Caco-2 (cell line): Measurements from ENCODE around the gene P2RX1. TPM values are rescaled to one million over a fixed set of nuclear protein-coding genes. Genes with fewer than 3 reads are reported as not detected.

Experiments
- BruUV-seq: library from RNA; stranded (reverse); fragments of 400-500 nt; replicated peaks from 2 replicates; lab custom pipeline; 2021; lab: Mats Ljungman, UMichigan
- CTCF ChIA-PET: fragments of 300-600 bp; sonication (Branson Sonifier 250); formaldehyde crosslinking; loops from one replicate; lab custom pipeline; 2022; ENCODE audit warnings: antibody characterized with exemption; lab: Charles Lee
- POLR2A ChIA-PET: fragments of 300-600 bp; sonication (Branson Sonifier 250); formaldehyde crosslinking; loops from one replicate; lab custom pipeline; 2022; ENCODE audit warnings: antibody characterized with exemption; lab: Charles Lee
- DNase-seq, 2 experiments: peaks; one replicate each; pipeline versions ENCODE4 v3.0.0 to v3.0.0-alpha.2; 2020 to 2022
- H3K27me3 ChIP-seq: replicated peaks from 2 replicates; pipeline ENCODE4 v1.6.0; 2011; ENCODE audit warnings: low read length; ENCODE audit not compliant: control insufficient read depth, insufficient read depth
- H3K36me3 ChIP-seq: 2 replicates; pipeline ENCODE4 v1.5.1; 2011; ENCODE audit warnings: low read length; ENCODE audit not compliant: control insufficient read depth, insufficient read depth
- H3K4me1 ChIP-seq: fragments of 250-450 bp; sonication (Bioruptor Pico); 2 replicates; pipeline ENCODE4 v1.5.1; 2020; ENCODE audit warnings: mild to moderate bottlenecking
- H3K4me3 ChIP-seq: 2 replicates; pipeline ENCODE4 v1.5.1; 2011; ENCODE audit warnings: low read depth, mild to moderate bottlenecking, control low read depth, low read length
- H3K9me3 ChIP-seq: fragments of 250-450 bp; sonication (Bioruptor Pico); 2 replicates; pipeline ENCODE4 v1.5.1; 2020; ENCODE audit warnings: mild to moderate bottlenecking, moderate library complexity
- H3K27ac Mint-ChIP-seq: one replicate; pipeline ENCODE4 v1.8.0; 2022; ENCODE audit warnings: mixed read lengths; ENCODE audit not compliant: unreplicated experiment
- H3K27me3 Mint-ChIP-seq: one replicate; pipeline ENCODE4 v1.8.0; 2022; ENCODE audit warnings: mixed read lengths; ENCODE audit not compliant: insufficient read depth, unreplicated experiment
- H3K36me3 Mint-ChIP-seq: one replicate; pipeline ENCODE4 v1.8.0; 2022; ENCODE audit warnings: mild to moderate bottlenecking, mixed read lengths; ENCODE audit not compliant: insufficient read depth, unreplicated experiment
- H3K4me1 Mint-ChIP-seq: one replicate; pipeline ENCODE4 v1.8.0; 2022; ENCODE audit warnings: low read depth, mixed read lengths; ENCODE audit not compliant: unreplicated experiment
- H3K4me3 Mint-ChIP-seq: one replicate; pipeline ENCODE4 v1.8.0; 2022; ENCODE audit warnings: mild to moderate bottlenecking, moderate library complexity, mixed read lengths; ENCODE audit not compliant: unreplicated experiment
- H3K9me3 Mint-ChIP-seq: one replicate; pipeline ENCODE4 v1.8.0; 2022; ENCODE audit warnings: mixed read lengths; ENCODE audit not compliant: unreplicated experiment
- intact Hi-C: fragments of 100-400 bp; cut with micrococcal nuclease; formaldehyde crosslinking; loops from one replicate; pipeline ENCODE4 v1.10.0; 2022; ENCODE audit not compliant: unreplicated experiment
- total RNA-seq: library from RNA; stranded (reverse); gene quantifications from 2 replicates; pipeline ENCODE4 v1.2.3, GENCODE V29; 2022
- TF ChIP-seq, protein P1 (sequence below), 2 experiments: fragments of 200-600 bp in 1 of 2; IDR thresholded peaks; 1 replicate in 1 of 2; 2 replicates in 1 of 2; pipeline versions ENCODE4 v1.5.1 to v1.8.0; 2011 to 2022; ENCODE audit warnings: antibody characterized with exemption in 1 of 2, control low read depth in 1 of 2, inconsistent platforms in 1 of 2, low read depth in 1 of 2, low read length in 1 of 2, mild to moderate bottlenecking in 1 of 2, moderate library complexity in 1 of 2; ENCODE audit not compliant: insufficient read depth in 1 of 2, severe bottlenecking in 1 of 2, unreplicated experiment in 1 of 2

The P2RX1 gene
- total RNA-seq, 1 experiment from 2014 or later: 0.23 TPM

DNA sequence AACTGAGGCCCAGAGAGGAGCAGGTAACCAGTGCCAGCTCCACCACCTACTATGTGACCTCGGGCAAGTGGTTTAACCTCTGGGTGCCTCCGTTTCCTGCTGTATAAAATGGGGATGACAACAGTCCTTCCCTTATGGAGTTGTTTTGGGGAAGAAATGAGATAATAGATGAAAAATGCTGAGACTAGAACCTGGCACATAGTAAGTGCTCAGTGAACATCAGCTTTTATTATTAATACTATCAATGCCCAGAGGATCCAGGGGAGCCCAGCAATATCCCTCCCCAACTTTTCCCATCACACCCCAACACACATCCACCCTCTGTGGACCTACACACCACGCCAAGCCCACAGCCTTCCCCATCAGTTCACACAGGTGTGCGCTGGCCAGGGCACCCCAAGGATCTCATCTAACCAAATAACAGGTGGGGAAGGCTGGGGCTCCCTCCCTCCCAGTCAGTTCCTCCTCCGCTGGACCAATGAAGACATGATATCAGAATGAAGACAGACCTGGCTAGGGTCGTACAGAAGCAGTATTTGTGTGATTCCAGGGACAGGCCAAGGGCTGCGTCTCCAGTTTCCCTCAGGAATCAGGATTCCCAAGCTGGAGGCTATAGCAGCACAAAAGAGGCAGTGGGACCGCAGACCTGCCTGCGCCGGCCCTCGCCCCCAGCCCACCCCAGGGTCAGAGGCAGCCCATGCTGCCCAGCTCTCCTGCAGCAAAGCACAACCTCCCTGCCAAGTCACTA lies 46.1 kb upstream of the P2RX1 start:
- TSS peak; percentile 22 for BruUV-seq
- Histone ChIP-seq H3K27me3 (no peaks in the 10 kb centered on the region), H3K36me3 (no peaks in the 10 kb centered on the region), H3K9me3 (no peaks in the 10 kb centered on the region), H3K4me1 (peaks cover 10% of the 10 kb centered on the region), H3K4me3 (no peak overlapping the region)
- Mint-ChIP-seq H3K27me3 (no peaks in the 10 kb centered on the region), H3K36me3 (no peaks in the 10 kb centered on the region), H3K4me1 (peaks cover 7% of the 10 kb centered on the region), H3K9me3 (no peaks in the 10 kb centered on the region), H3K27ac (no peak overlapping the region), H3K4me3 (no peak overlapping the region)
- DNase-seq: no peak
- intact Hi-C loops: no loop called here
- ChIA-PET CTCF (no interaction called here), POLR2A (no interaction called here)
- TF ChIP-seq, protein P1, sequence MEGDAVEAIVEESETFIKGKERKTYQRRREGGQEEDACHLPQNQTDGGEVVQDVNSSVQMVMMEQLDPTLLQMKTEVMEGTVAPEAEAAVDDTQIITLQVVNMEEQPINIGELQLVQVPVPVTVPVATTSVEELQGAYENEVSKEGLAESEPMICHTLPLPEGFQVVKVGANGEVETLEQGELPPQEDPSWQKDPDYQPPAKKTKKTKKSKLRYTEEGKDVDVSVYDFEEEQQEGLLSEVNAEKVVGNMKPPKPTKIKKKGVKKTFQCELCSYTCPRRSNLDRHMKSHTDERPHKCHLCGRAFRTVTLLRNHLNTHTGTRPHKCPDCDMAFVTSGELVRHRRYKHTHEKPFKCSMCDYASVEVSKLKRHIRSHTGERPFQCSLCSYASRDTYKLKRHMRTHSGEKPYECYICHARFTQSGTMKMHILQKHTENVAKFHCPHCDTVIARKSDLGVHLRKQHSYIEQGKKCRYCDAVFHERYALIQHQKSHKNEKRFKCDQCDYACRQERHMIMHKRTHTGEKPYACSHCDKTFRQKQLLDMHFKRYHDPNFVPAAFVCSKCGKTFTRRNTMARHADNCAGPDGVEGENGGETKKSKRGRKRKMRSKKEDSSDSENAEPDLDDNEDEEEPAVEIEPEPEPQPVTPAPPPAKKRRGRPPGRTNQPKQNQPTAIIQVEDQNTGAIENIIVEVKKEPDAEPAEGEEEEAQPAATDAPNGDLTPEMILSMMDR (IDR thresholded peaks at IDR 0.05; ENCODE audit: insufficient read depth in 1 of 2, low read depth in 1 of 2, low read length in 1 of 2, severe bottlenecking in 1 of 2, unreplicated experiment in 1 of 2): no peak

DNA sequence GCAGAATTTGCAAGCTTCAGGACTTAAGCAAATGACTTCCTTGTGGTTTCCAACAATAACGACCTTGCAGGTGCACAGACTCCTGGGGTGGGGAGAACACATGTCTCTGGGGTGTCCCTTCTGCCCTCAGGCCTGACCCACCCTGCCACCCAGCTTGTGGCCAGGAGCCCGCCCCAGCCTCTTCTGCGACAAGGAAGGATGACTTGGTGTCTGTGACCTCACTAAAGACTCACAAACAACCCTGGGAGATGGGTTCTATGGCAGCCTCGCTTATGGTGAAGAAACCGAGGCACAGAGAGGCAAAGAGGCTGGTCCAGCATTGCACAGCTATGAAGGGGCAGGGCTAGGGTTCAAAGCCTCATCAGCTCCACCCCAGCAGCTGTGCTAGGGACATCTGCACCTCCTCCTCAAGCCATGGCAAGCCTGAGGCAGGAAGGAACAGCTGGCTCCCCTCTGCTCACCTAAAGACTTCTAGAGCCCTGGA lies 45.3 kb upstream of the P2RX1 start:
- TF ChIP-seq, protein P1 (IDR thresholded peaks at IDR 0.05; ENCODE audit: insufficient read depth in 1 of 2, low read depth in 1 of 2, low read length in 1 of 2, severe bottlenecking in 1 of 2, unreplicated experiment in 1 of 2): no peak
- CTCF ChIA-PET: no interaction called here
- H3K4me1 ChIP-seq: peaks cover 10% of the 10 kb centered on the region
- intact Hi-C loops: no loop called here
- Mint-ChIP-seq H3K4me3 (no peak overlapping the region), H3K36me3 (no peaks in the 10 kb centered on the region), H3K27me3 (no peaks in the 10 kb centered on the region), H3K9me3 (no peaks in the 10 kb centered on the region), H3K27ac (no peak overlapping the region), H3K4me1 (peaks cover 7% of the 10 kb centered on the region)
- POLR2A ChIA-PET: no interaction called here
- no peaks in the 10 kb centered on the region for H3K9me3 ChIP-seq
- no peaks in the 10 kb centered on the region for H3K27me3 ChIP-seq
- H3K36me3 ChIP-seq: no peaks in the 10 kb centered on the region
- BruUV-seq: no TSS peak
- DNase-seq: no peak
- H3K4me3 ChIP-seq: no peak overlapping the region

- H3K27me3 Mint-ChIP-seq: no peaks in the 10 kb centered on the region
These were observed 44.5 kb upstream of the P2RX1 start for GRCh38 chr17:3960764-3961163.

More at GRCh38 chr17:3960764-3961163, 44.5 kb upstream of the P2RX1 start:
- ChIA-PET CTCF (no interaction called here), POLR2A (no interaction called here)
- H3K36me3 ChIP-seq: no peaks in the 10 kb centered on the region
- Mint-ChIP-seq H3K4me1 (peaks cover 7% of the 10 kb centered on the region), H3K36me3 (no peaks in the 10 kb centered on the region), H3K4me3 (no peak overlapping the region), H3K9me3 (no peaks in the 10 kb centered on the region), H3K27ac (no peak overlapping the region)
- intact Hi-C loops: no loop called here
- no peak overlapping the region for H3K4me3 ChIP-seq
- no peaks in the 10 kb centered on the region for H3K27me3 ChIP-seq
- DNase-seq: no peak
- TF ChIP-seq, protein P1 (IDR thresholded peaks at IDR 0.05; ENCODE audit: insufficient read depth in 1 of 2, low read depth in 1 of 2, low read length in 1 of 2, severe bottlenecking in 1 of 2, unreplicated experiment in 1 of 2): no peak
- BruUV-seq: no TSS peak
- no peaks in the 10 kb centered on the region for H3K9me3 ChIP-seq
- peaks cover 10% of the 10 kb centered on the region for H3K4me1 ChIP-seq
